Esophagus muscularis mucosa (tissue), 4 donors: ENCODE data around the gene HS6ST1. TPM values are rescaled to one million over a fixed set of nuclear protein-coding genes. Genes with fewer than 3 reads are reported as not detected.

ENCODE experiments used
- DNase-seq: peaks from one replicate; pipeline ENCODE4 v3.0.0-alpha.2; 2017; ENCODE audit errors: extremely low spot score
- H3K27ac ChIP-seq, 4 donors: fragments of 200-600 bp; sonication (generic); replicated peaks in 1 of 4; 1 replicate in 3 of 4; 2 replicates in 1 of 4; pipeline ENCODE4 v1.5.1; 2016 to 2019; ENCODE audit warnings: mild to moderate bottlenecking in 1 of 4
- H3K27me3 ChIP-seq, 4 donors: fragments of 200-600 bp; sonication (generic); one replicate each; pipeline versions ENCODE4 v1.5.1 to v1.6.0; 2016 to 2019
- H3K36me3 ChIP-seq, 4 donors: fragments of 200-600 bp; sonication (generic); one replicate each; pipeline ENCODE4 v1.5.1; 2016 to 2019
- H3K4me1 ChIP-seq, 4 donors: fragments of 200-600 bp; sonication (generic); one replicate each; pipeline ENCODE4 v1.5.1; 2016 to 2019
- H3K4me3 ChIP-seq, 4 donors: fragments of 200-600 bp; sonication (generic); 1 replicate in 2 of 4; 2 replicates in 2 of 4; pipeline ENCODE4 v1.5.1; 2016 to 2019; ENCODE audit warnings: mild to moderate bottlenecking in 4 of 4, moderate library complexity in 1 of 4
- H3K9me3 ChIP-seq, 4 donors: fragments of 200-600 bp; sonication (generic); 1 replicate in 3 of 4; 2 replicates in 1 of 4; pipeline ENCODE4 v1.5.1; 2016 to 2019
- CTCF ChIP-seq, 3 experiments: fragments of 200-600 bp in 2 of 3; fragments of 450-650 bp in 1 of 3; sonication (generic) in 2 of 3; IDR thresholded peaks; one replicate each; pipeline ENCODE4 v1.5.1; 2017 to 2019; ENCODE audit warnings: antibody characterized with exemption in 3 of 3, mild to moderate bottlenecking in 2 of 3, moderate library complexity in 1 of 3
- EP300 ChIP-seq: sonication (generic); formaldehyde crosslinking; IDR thresholded peaks from one replicate; pipeline ENCODE4 v1.6.1; 2017; ENCODE audit warnings: antibody characterized with exemption
- POLR2A ChIP-seq: fragments of 450-650 bp; IDR thresholded peaks from one replicate; pipeline ENCODE4 v1.6.1; 2017; ENCODE audit warnings: antibody characterized with exemption, moderate library complexity, mild to moderate bottlenecking, low read depth
- POLR2AphosphoS5 ChIP-seq, 2 donors: sonication (generic); formaldehyde crosslinking; IDR thresholded peaks; one replicate each; pipeline ENCODE4 v1.6.1; 2017; ENCODE audit warnings: antibody characterized with exemption in 2 of 2
- WGBS: methylation state at CpG from one replicate; pipeline ENCODE4 v1.1.5; 2018; 5-methylcytosine and 5-hydroxymethylcytosine counted together
- intact Hi-C: fragments of 100-400 bp; cut with DNase I; formaldehyde crosslinking; loops from one replicate; pipeline ENCODE4 v1.15.1; 2023
- total RNA-seq, 4 donors: library from RNA; depleted of rRNA; stranded (reverse); fragments of >200 nt; gene quantifications; one replicate each; pipeline versions ENCODE4 v1.1.0 to v1.2.1, GENCODE V29; 2016

HS6ST1 gene
- total RNA-seq, 4 donors from 2014 or later = 17.4 to 62.2 (median 38.5) TPM

- Histone ChIP-seq H3K27ac (no peak overlapping the region), H3K9me3 (no peaks in the 10 kb centered on the region), H3K36me3 (no peaks in the 10 kb centered on the region), H3K27me3 (no peaks in the 10 kb centered on the region), H3K4me3 (no peak overlapping the region), H3K4me1 (peaks cover 7 to 41% (median 27%) of the 10 kb centered on the region in 4 donors)
- WGBS = 94% methylated on average over 8 of the region's 8 CpGs
- TF ChIP-seq POLR2A (no peak), EP300 (no peak), POLR2AphosphoS5 (IDR thresholded peaks at IDR 0.05) (no peak), CTCF (IDR thresholded peaks at IDR 0.05) (no peak)
- intact Hi-C loops = no loop called here
- no peak for DNase-seq
Observed at GRCh38 chr2:128360711-128361110, 42.0 kb upstream of the HS6ST1 start.

- H3K4me3 ChIP-seq = no peak overlapping the region
- H3K9me3 ChIP-seq = no peaks in the 10 kb centered on the region
- TF ChIP-seq EP300 = no peak
- no peak for TF ChIP-seq POLR2AphosphoS5 (IDR thresholded peaks at IDR 0.05)
- TF ChIP-seq POLR2A = no peak
- no peak for TF ChIP-seq CTCF (IDR thresholded peaks at IDR 0.05)
- H3K27ac ChIP-seq = no peak overlapping the region
- intact Hi-C loops = no loop called here
- H3K4me1 ChIP-seq = peaks cover 7 to 32% (median 23%) of the 10 kb centered on the region in 4 donors
- H3K36me3 ChIP-seq = no peaks in the 10 kb centered on the region
- DNase-seq = peak; percentile 91
- H3K27me3 ChIP-seq = no peaks in the 10 kb centered on the region
- 89% methylated on average over 9 of the region's 11 CpGs for WGBS
Observed at GRCh38 chr2:128359841-128360240, 41.2 kb upstream of the HS6ST1 start.

- H3K27ac ChIP-seq = no peak overlapping the region
- no peaks in the 10 kb centered on the region for H3K27me3 ChIP-seq
- DNase-seq = peak; percentile 62
- no peaks in the 10 kb centered on the region for H3K36me3 ChIP-seq
- TF ChIP-seq EP300 (no peak), CTCF (IDR thresholded peaks at IDR 0.05) (no peak), POLR2AphosphoS5 (IDR thresholded peaks at IDR 0.05) (no peak), POLR2A (no peak)
- intact Hi-C loops = no loop called here
- H3K4me1 ChIP-seq = peaks cover 7 to 26% (median 22%) of the 10 kb centered on the region in 4 donors
- H3K4me3 ChIP-seq = no peak overlapping the region
- no peaks in the 10 kb centered on the region for H3K9me3 ChIP-seq
- 92% methylated on average over 7 of the region's 16 CpGs for WGBS
Observed at GRCh38 chr2:128358941-128359731, 40.5 kb upstream of the HS6ST1 start.

- intact Hi-C loops = no loop called here
- no peaks in the 10 kb centered on the region for H3K27me3 ChIP-seq
- no peak overlapping the region for H3K27ac ChIP-seq
- no peak overlapping the region for H3K4me3 ChIP-seq
- H3K36me3 ChIP-seq = no peaks in the 10 kb centered on the region
- H3K4me1 ChIP-seq = peaks cover 5 to 13% (median 12%) of the 10 kb centered on the region in 4 donors
- H3K9me3 ChIP-seq = no peaks in the 10 kb centered on the region
- TF ChIP-seq POLR2A = no peak
- TF ChIP-seq CTCF (IDR thresholded peaks at IDR 0.05) = no peak
- no peak for TF ChIP-seq EP300
- TF ChIP-seq POLR2AphosphoS5 (IDR thresholded peaks at IDR 0.05) = no peak
- WGBS = 89% methylated on average over 9 of the region's 12 CpGs
- peak; percentile 79 for DNase-seq
Observed at GRCh38 chr2:128357506-128358370, 39.1 kb upstream of the HS6ST1 start.
